Femur (tissue), 1 donor: ENCODE measurements around the gene HMGCR.
A peak's percentile ranks its signal among the peaks of the same experiment; 100 is the strongest.
"Not testable (repeated sequence)": the region's sequence is repeated elsewhere in the genome, so short reads cannot be mapped to it uniquely, and the experiment has no call there.

Experiments used
- DNase-seq: peaks from one replicate; pipeline ENCODE4 v3.0.0-alpha.2; 2017

HMGCR gene

DNA sequence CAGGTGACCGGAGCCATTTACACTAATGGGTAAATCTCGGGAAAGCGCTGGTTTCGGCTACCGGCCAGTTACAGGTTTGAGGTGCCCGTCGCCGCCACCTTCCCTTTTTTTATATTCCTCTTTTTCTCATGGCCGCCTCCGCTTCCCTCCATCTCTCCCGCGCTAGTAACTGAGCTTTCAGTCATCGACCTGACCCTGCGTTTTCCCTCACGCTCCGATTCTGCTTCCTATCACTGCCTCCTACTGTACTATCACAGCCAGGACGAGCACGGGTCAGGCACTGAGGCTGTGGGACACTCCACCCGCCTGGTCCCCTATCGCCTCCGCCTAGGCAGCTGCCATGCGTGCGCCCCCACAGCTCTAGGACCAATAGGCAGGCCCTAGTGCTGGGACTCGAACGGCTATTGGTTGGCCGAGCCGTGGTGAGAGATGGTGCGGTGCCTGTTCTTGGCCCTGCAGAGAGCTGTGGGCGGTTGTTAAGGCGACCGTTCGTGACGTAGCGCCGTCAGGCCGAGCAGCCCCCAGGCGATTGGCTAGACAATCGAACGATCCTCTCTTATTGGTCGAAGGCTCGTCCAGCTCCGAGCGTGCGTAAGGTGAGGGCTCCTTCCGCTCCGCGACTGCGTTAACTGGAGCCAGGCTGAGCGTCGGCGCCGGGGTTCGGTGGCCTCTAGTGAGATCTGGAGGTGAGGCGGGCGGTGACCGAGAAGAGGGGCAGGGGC lies at the start of gene HMGCR:
TSS of gene HMGCR (plus strand) at position 606 of the 722 bp plus-strand sequence. CDS start 5,386 bp downstream, outside the sequence.
- peak; percentile 100 for DNase-seq

DNA sequence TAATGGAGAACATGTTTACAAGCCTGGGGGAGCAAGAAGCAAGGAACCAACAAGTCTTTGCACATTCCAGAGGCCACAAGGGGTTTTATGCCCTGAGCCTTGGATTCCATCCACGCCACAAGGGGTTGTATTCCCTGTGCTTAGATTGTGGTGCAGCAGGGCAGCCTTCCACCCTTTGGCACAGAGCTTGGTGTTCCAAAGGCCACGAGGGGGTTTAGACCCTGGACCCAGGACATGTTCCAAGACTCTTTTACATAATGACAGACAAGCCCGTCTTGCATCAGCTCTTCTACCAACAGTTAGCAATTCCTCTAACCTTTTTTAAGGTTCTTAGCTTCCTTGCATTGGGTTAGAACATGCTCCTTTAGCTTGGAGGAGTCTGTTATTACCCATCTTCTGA lies 45.2 kb upstream of the HMGCR start:
- not testable (repeated sequence) for DNase-seq

DNA sequence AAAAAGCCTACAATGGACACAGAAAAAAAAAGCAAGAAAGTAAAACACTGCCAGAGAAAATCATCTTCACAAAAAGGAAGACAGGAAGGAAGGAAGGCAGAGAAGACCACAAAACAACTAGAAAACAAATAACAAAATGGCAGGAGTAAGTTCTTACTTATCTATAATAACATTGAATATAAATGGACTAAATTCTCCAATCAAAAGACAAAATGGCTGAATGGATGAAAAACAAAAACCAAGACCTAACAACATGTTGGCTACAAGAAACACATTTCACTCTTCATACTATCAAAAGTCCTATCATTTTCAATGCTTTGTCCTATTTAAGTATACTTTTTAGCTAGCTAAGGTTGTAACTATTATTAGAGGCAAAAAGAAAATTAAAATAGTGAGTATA lies 36.9 kb upstream of the HMGCR start:
- DNase-seq = no peak

GRCh38 chr5:75303419-75303818 lies 33.6 kb upstream of the HMGCR start:
- no peak for DNase-seq

DNA sequence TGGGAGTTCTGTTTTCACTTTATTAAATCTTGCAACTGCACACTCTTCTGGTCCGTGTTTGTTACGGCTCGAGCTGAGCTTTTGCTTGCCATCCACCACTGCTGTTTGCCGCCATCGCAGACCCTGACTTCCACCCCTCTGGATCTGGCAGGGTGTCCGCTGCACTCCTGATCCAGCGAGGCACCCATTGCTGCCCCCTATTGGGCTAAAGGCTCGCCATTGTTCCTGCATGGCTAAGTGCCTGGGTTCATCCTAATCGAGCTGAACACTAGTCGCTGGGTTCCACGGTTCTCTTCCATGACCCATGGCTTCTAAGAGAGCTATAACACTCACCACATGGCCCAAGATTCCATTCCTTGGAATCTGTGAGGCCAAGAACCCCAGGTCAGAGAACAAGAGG lies 32.5 kb upstream of the HMGCR start:
- DNase-seq = not testable (repeated sequence)

DNA sequence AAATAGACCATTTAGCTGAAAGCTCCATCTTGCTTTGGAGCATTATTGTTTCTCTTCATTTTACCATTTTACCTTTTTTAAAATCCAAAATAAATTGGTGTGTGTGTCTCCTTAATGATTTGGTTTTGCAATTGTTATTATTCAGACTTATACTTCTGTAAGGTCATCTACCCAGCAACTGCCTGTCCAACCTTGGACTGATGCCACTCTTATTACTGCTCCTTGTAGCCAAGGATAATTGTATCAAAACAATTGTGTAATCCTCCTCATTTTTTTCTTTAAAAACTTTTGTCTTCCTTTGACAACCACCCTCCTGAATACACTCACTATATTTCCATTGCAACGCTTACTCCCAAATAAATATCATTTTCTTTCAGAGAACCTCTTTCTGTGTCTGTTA lies 30.3 kb upstream of the HMGCR start:
- DNase-seq = no peak

- DNase-seq = no peak
Measured at GRCh38 chr5:75310212-75310611, 26.8 kb upstream of the HMGCR start.

- not testable (repeated sequence) for DNase-seq
Measured at GRCh38 chr5:75319148-75319547, 17.9 kb upstream of the HMGCR start.

- no peak for DNase-seq
Measured at GRCh38 chr5:75319638-75320037, 17.4 kb upstream of the HMGCR start.

GRCh38 chr5:75320371-75320770 lies 16.6 kb upstream of the HMGCR start:
- DNase-seq = peak; percentile 30

GRCh38 chr5:75322066-75322465 lies 15.0 kb upstream of the HMGCR start:
- no peak for DNase-seq

DNA sequence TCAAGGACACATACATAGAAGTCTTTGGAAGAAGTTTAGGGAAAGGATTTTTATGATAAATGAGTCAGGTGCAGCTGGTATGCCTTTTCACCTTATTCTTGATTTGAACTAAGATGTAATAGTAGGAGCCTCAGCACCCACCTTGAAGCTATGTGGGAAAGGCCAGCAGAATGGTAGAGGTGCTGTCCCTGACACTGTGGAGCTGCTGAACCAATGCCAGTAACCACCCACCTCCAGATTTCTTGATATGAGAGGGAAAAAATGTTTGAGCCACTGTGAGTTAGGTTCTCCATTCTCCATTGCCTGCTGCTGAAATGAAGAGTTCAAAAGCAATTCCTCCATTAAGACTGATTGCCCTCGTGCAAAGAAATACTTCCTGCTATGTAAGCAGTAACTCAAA lies 12.2 kb upstream of the HMGCR start:
- no peak for DNase-seq

- DNase-seq = no peak
Measured at GRCh38 chr5:75325242-75325641, 11.8 kb upstream of the HMGCR start.

DNA sequence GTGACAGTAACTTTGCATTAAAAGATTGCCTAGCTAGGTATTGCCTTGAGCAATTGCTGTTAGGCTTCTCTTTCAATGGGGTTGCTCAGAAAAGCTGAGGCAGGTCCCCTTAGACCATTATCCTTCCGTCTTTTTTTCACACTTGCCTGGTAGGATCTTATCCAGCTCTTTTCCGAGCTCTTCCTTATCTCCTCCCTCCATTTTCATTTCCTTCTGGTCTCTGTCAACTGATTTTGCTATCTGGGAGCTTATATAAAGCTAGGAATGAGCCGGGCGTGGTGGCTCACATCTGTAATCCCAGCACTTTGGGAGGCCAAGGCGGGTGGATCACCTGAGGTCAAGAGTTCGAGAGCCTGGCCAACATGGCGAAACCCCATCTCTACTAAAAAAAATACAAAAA lies 6.6 kb upstream of the HMGCR start:
- DNase-seq = no peak

DNA sequence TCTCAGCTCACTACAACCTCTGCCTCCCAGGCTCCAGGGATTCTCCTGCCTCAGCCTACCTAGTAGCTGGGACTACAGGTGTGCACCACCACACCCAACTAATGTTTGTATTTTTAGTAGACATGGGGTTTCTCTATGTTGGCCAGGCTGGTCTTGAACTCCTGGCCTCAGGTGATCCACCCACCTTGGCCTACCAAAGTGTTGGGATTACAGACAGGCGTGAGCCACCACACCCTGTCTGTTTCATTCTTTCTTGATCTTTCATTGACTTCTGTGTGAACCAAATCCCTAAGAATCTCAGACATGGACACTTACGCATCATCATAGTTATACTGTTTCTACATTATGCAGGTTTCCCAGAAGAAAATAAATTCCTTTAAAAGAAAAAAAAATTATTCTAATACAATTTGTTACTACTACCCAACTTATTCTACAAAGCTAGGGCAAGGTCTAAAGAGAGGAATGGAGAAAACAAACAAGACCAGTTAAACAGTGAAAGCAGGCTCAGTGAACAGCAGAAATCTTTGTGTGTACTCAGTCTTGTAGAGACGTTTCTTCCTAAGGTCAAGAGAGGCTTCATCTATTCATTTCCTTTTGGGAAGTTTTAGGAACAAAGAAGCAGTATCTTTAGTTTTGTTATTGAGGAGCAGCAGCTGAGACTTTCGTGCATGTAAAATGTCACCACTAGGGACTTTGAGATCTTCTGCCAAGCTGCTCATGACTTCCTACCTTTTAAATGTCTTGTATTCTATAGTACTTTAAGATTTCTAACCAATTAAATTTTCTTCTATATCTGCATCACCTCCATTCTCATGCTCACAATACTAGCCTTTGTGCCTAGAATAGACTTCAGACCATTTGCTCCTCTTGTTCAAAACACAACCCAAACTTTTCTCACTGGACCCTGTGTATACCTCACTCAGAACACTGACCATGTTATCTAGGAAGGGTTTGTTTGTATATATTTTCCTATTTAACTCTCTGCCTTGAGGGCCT lies 5.6 kb upstream of the HMGCR start:
- no peak for DNase-seq

DNA sequence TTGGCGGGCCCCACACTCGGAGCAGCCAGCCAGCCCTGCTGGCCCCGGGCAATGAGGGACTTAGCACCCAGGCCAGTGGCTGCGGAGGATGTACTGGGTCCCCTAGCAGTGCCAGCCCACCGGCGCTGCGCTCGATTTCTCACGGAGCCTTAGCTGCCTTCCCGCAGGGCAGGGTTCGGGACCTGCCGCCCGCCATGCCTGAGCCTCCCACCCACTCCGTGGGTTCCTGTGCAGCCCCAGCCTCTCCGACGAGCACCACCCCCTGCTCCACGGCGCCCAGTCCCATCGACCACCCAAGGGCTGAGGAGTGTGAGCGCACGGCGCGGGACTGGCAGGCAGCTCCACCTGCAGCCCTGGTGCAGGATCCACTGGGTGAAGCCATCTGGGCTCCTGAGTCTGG lies 3.3 kb upstream of the HMGCR start:
- not testable (repeated sequence) for DNase-seq

GRCh38 chr5:75334413-75334812 lies 2.6 kb upstream of the HMGCR start:
- not testable (repeated sequence) for DNase-seq

- no peak for DNase-seq
Measured at GRCh38 chr5:75335486-75335885, 1.5 kb upstream of the HMGCR start.

GRCh38 chr5:75335952-75336614 lies 937 bp upstream of the HMGCR start:
- peak; percentile 56 for DNase-seq

DNA sequence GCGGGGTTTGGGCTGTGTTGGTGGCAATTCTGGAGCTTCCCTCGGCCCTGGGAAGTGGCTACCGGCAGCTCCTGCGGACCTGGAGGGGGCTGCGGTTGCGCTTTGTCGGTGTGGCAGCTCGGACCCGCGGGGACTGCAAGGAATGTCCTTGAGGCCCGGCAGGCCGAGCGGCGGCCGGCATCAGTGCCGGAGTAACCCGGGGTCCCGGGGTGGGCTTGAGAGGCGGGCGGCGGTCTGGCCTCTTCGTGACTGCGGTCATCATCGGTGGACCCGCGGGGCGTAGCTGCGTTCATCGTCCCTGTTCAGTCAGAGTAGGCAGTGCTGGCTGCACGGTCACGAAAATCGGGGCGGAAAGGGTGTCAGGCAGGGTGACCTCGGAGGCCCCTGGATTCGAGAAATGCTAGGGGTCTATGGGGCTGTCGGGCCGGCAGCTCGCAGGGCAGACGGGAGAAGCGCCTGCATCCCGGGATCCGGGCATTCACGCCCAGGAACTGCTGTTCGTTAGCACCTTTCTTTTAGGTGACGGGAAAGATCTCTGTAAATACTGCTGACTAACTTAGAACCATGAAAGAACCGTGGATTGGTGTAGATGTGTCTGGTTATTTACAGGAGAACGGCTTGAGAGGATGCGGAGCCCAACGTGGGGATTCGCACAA lies 474 bp downstream of the HMGCR start:
- no peak for DNase-seq

DNA sequence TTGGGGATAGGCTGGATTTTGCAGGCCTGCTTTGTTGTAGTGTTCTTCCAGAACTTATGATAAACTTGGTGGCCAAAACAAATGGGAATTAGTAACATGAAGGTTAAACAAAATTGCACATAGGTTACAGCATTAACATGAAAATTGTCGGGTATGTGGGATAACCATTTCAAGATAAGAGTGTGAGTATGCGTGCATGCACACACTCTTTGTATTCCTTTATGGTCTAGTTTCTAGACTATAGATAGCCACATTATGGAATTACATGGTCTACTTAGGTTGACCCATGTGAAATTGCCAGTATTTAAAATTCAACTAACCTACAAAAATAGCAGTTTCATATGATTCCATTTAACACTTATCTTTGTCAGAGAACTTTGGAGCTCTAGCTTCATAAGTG lies 1.4 kb downstream of the HMGCR start:
- DNase-seq = no peak

GRCh38 chr5:75340714-75341478 lies 3.9 kb downstream of the HMGCR start:
- DNase-seq = no peak
